ENCODE results near the gene C1orf50.
"Not testable (repeated sequence)": the region's sequence is repeated elsewhere in the genome, so short reads cannot be mapped to it uniquely, and the experiment has no call there.

The C1orf50 gene

DNA sequence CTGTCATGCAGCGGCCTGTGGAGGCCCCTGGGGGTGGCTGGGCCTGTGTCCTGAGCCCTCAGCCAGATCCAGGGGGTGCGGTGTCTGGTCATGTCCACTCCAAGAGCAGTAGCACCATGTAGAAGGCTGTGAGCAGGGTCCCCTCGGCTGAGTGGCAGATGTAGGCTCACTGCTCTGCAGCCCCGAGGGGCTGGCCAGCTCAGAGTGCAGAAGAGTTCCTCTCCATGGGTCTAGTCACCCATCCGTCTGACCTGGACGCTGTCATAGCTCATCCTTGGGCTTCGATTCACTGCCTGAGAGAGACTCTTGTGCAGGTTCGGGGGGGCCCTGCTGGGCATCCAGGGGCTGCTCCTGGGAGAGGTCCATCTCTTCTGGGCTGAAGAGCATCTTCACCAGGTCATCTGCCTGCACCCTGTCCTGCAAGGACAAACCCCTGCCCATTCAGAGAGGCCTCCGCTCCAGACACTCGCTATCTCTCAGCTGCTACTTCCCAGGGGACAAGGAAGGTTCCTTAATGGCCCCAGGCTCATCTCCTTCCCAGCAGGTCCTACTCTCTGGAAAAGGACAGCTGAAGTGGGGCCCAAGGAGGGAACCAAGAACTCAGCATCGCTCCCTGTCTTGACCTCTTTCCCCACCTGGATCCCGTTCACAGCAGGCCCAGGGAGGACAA lies 20.5 kb upstream of the C1orf50 start:
- ATAC-seq (no peak), DNase-seq (no peak)
- Mint-ChIP-seq H3K9me3 (no peaks in the 10 kb centered on the region), H3K36me3 (ENCODE audit: low read depth) (peaks cover 15% of the 10 kb centered on the region), H3K4me3 (no peak overlapping the region), H3K4me1 (no peaks in the 10 kb centered on the region), H3K27me3 (no peaks in the 10 kb centered on the region), H3K27ac (no peak overlapping the region)

DNA sequence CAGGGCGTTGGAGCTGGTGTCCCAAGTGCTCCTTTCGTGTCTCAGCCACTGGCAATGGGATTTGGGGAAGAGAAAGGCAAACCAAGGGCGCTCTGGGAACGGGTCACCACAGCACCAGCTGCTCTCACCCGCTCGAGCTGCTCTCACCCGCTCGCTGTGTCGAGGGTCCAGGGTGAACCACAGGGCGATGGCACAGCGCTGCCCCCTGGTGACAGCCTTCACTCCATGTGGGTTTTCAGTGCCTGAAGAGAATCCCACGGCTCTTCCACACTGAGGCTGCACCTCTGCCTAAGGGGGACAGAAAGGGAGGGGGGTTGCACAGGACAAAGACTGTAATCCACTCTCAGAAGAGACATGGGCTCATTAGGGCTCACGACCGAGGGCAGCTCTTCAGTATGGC lies 19.9 kb upstream of the C1orf50 start:
- Mint-ChIP-seq H3K27me3 (no peaks in the 10 kb centered on the region), H3K9me3 (no peaks in the 10 kb centered on the region), H3K36me3 (ENCODE audit: low read depth) (peaks cover 21% of the 10 kb centered on the region), H3K4me3 (no peak overlapping the region), H3K4me1 (no peaks in the 10 kb centered on the region), H3K27ac (no peak overlapping the region)
- peak; percentile 45 for DNase-seq
- ATAC-seq, result peak; percentile 30

DNA sequence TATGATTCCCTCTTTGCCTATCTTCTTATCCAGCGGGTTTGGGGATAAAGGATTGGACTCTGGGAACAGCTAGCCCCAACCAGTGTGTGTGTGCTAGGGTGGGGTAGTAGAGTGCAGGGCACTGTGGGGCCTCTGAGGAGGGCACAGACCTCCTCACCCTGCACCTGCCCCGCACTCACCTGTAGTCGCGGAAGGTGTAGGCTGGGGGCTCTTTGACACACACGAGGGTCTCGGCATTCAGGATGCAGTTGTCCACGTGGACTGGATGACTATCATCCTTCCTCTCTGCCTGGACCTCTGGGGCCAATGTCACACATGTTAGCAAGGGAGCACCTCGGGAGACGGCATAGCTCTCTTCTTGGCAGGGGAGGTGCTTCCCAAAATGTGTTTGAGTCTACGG lies 19.0 kb upstream of the C1orf50 start:
- no peak overlapping the region for H3K27ac Mint-ChIP-seq
- no peak overlapping the region for H3K4me3 Mint-ChIP-seq
- H3K4me1 Mint-ChIP-seq, result no peaks in the 10 kb centered on the region
- no peaks in the 10 kb centered on the region for H3K27me3 Mint-ChIP-seq
- DNase-seq (no peak), ATAC-seq (no peak)
- H3K9me3 Mint-ChIP-seq, result no peaks in the 10 kb centered on the region
- peaks cover 30% of the 10 kb centered on the region for H3K36me3 Mint-ChIP-seq (ENCODE audit: low read depth)

DNA sequence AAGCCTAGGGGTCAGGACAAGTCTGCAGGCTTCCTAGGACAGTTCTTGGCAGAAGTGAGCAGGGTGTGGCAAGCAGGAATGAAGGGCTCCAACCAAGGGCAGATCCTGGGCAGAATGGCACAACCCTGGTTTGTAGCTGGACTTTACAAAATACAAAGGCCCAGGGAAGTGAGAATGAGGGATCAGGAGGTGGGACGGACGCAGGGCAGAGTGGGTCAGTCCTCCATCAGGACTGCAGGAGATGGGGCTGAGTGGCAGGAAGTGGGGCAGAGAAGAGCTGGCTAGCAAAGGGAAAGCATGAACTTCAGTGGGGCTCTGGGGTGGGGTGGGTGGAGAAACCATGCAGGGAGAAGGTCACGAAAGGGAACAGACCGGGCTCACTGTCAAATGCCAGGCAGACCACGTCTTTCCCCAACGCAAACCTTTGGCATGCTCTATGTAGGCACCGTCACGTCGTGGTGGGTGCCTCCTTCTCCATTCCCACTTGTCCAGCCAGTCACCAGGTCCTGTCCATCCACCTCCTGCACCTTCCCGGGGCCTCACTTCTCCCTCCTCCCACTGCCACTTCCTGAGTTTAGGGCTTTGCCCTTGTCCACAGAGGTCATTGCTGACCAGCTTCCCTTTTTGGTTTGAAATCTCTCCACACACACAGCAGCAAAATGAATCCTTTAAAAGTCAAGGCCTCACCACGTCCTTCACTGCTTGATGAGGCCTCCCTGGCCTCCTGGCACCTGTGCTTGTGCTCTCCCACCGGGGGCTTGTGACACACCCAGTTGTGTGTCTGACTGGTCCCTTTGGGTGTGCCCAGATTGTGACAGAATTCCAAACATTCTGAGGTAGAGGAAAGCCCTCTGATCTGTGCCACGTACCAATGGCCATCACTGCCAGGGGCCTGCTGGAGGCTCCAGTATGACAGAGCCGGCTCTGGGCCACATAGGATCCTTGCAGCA lies 18.3 kb upstream of the C1orf50 start:
- Mint-ChIP-seq H3K4me3 (no peak overlapping the region), H3K27ac (no peak overlapping the region), H3K9me3 (no peaks in the 10 kb centered on the region), H3K4me1 (no peaks in the 10 kb centered on the region), H3K36me3 (ENCODE audit: low read depth) (peaks cover 33% of the 10 kb centered on the region), H3K27me3 (no peaks in the 10 kb centered on the region)
- no peak for DNase-seq
- no peak for ATAC-seq

DNA sequence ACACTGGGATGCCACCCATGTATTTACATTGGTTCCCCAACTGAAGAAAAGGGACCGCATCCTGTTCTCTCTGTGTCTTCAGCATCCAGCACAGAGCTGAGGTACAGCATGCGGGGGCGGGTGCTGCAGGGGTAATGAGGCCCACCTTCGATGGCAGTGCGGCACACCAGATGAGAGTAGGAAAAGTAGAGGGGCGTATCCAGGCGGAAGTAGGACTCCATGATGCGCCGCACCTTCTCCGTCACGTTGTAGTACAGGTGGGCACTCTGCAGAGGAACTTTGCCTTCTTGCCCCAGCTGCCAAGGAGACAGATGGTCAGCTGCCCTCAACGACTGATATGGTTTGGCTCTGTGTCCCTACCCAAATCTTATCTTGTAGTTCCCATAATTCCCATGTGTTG lies 17.0 kb upstream of the C1orf50 start:
- DNase-seq, result no peak
- no peak overlapping the region for H3K27ac Mint-ChIP-seq
- ATAC-seq, result no peak
- H3K36me3 Mint-ChIP-seq (ENCODE audit: low read depth), result peaks cover 42% of the 10 kb centered on the region
- no peaks in the 10 kb centered on the region for H3K9me3 Mint-ChIP-seq
- no peaks in the 10 kb centered on the region for H3K27me3 Mint-ChIP-seq
- no peak overlapping the region for H3K4me3 Mint-ChIP-seq
- no peaks in the 10 kb centered on the region for H3K4me1 Mint-ChIP-seq

DNA sequence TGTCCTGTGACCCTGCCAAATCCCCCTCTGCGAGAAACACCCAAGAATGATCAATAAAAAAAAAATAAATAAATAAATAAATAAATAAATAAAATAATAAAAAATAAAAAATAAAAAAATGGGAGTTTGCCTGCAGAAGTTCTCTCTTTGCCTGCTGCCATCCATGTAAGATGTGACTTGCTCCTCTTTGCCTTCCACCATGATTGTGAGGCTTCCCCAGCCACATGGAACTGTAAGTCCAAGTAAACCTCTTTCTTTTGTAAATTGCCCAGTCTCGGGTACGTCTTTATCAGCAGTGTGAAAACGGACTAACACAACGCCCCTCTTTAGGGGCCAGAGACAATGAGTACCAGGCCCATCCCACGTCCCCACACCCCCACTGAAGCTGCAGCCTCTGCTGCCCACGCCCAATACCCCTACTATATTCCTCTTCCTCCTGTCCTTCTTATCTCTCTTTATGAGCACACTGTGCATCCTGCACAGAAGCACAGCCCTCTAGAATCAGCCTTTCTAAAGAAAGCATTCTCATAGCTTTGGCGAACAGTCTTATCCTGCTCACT lies 15.5 kb upstream of the C1orf50 start:
- H3K9me3 Mint-ChIP-seq, H3K4me3 Mint-ChIP-seq, ATAC-seq, DNase-seq, H3K27me3 Mint-ChIP-seq, H3K4me1 Mint-ChIP-seq, H3K27ac Mint-ChIP-seq: not testable (repeated sequence)
- H3K36me3 Mint-ChIP-seq (ENCODE audit: low read depth), result peaks cover 52% of the 10 kb centered on the region

DNA sequence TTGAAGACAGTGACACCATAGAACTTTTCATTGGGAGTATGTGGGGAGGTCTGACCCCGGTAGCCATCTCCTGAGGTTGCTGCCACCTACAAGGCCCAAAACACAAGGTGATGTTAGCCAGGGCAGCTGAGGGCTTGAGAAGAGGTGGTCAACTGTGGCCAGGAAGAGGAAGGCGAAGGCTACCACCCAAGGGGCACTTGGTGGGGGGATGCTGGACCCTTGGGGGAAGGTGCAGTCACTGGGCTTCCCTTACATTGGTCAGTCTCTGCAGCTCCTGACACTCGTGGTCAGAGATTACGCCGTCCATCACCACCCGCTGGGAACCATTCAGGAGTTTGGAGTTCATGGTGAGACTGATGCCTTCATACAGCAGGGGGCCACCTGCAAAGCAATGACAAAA lies 14.8 kb upstream of the C1orf50 start:
- ATAC-seq, result no peak
- peaks cover 57% of the 10 kb centered on the region for H3K36me3 Mint-ChIP-seq (ENCODE audit: low read depth)
- no peak overlapping the region for H3K4me3 Mint-ChIP-seq
- no peak for DNase-seq
- H3K27ac Mint-ChIP-seq, result no peak overlapping the region
- H3K9me3 Mint-ChIP-seq, result no peaks in the 10 kb centered on the region
- no peaks in the 10 kb centered on the region for H3K4me1 Mint-ChIP-seq
- H3K27me3 Mint-ChIP-seq, result no peaks in the 10 kb centered on the region

DNA sequence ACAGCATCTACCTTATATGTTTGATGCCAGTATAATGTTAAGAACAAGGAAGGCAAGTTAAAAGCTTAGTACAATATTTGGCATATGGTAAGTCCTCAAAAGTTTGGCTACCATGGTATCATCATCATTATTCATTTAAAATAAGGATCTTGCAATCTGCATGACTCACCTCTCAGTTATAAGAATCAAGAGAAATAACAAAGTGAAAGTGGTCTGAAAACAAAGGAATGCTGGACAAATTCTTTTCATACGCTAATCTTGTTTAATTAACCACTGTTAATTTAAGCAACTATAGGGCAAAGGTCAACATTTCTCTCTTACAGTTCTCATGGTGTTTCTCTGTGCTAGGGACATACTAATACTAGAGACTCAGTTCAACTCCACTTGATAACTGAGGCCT lies 14.0 kb upstream of the C1orf50 start:
- Mint-ChIP-seq H3K4me3 (no peak overlapping the region), H3K9me3 (no peaks in the 10 kb centered on the region), H3K4me1 (no peaks in the 10 kb centered on the region), H3K27me3 (no peaks in the 10 kb centered on the region), H3K36me3 (ENCODE audit: low read depth) (peaks cover 57% of the 10 kb centered on the region), H3K27ac (no peak overlapping the region)
- ATAC-seq (no peak), DNase-seq (no peak)

DNA sequence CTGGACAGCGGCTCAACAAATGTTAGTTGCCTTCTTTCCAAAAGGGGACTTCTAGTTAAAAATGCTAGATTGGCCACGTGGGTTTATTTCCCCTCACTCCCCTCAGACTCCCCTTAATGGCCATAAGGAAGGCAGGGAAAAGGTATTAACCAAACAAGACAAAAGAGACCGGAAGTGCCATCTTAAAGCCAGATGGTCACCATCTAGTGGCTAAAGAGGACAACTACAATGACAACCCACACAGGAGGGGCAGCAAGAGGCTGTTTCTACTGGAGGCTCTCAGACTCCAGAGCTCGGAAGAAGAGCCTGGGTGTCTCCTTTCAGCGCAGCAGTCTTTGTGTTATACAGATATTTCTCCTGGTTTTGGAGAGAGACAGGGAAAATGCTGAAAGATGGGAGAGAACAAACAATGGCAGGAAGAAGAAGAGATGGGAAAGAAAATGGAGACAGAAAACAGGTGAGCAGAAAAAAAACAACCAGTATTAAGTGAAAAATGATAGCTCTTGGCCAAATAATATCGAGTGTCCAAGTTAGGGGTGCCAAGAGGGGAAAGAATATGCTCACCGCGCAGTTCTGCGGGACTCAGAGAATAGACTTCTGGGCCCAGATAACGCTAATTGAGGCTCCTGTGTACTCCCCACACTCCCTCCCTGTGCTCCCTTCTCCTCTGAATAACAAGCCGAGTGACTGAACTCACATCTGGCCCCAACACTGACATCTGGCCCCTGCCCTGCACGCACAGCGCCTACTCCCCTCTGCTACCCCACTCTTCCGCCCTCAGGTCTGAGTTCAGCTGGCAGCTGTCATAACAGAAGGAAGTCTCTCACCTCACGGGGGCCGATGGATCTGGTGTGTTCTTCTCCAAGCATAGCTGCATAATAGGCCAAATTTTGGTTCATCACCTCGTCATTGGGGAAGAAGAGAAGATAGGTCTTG lies 9.8 kb upstream of the C1orf50 start:
- H3K27ac Mint-ChIP-seq, result no peak overlapping the region
- H3K9me3 Mint-ChIP-seq, result no peaks in the 10 kb centered on the region
- no peaks in the 10 kb centered on the region for H3K27me3 Mint-ChIP-seq
- H3K4me1 Mint-ChIP-seq, result peaks cover under 1% of the 10 kb centered on the region
- DNase-seq (no peak), ATAC-seq (peak; percentile 56)
- peaks cover 40% of the 10 kb centered on the region for H3K36me3 Mint-ChIP-seq (ENCODE audit: low read depth)
- no peak overlapping the region for H3K4me3 Mint-ChIP-seq

DNA sequence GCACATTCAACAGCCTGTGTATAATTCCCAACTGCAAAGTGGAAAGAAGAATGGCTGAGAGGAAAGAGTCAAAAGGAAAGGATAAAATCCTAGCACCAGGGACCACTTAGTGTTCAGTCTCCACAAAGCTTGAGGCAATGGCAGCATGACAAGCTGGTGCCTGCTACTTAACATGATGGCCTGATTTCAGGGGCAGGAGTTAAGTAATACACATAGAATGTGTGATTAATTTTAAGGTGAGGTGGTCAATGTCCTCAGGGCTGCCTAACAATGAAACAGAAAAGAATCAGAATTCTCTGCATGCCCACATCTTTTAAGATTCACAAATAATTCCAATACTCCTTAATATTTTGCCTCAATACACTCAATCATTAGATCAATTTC lies 9.2 kb upstream of the C1orf50 start:
- no peak overlapping the region for H3K27ac Mint-ChIP-seq

DNA sequence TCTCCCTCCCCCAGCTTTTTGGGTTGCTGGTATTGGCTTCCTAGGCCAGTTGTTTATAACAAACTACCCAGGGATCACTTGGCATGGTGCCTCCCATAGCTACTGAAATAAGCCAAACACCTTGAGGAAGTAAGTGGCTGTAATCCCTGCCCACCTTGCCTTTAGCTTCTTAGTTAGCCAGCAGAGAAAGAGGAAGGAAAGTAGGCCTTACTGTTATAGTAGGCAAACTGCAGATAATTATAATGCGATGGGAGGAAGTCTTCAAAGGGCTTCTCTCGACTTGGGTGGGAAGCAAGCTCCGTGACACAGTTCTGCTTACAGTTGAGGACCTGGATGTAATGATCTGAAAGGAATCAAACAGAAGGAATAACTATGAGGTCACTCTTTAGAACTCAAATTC lies 8.4 kb upstream of the C1orf50 start:
- H3K27me3 Mint-ChIP-seq, result no peaks in the 10 kb centered on the region
- peaks cover 28% of the 10 kb centered on the region for H3K36me3 Mint-ChIP-seq (ENCODE audit: low read depth)
- no peak for DNase-seq
- no peaks in the 10 kb centered on the region for H3K9me3 Mint-ChIP-seq
- H3K27ac Mint-ChIP-seq, result no peak overlapping the region
- ATAC-seq, result no peak
- H3K4me3 Mint-ChIP-seq, result no peak overlapping the region
- peaks cover 7% of the 10 kb centered on the region for H3K4me1 Mint-ChIP-seq

More for the DNA sequence above, 9.2 kb upstream of the C1orf50 start:
- ATAC-seq (no peak), DNase-seq (no peak)
- Mint-ChIP-seq H3K9me3 (no peaks in the 10 kb centered on the region), H3K27me3 (no peaks in the 10 kb centered on the region), H3K36me3 (ENCODE audit: low read depth) (peaks cover 33% of the 10 kb centered on the region), H3K4me3 (no peak overlapping the region), H3K4me1 (peaks cover 4% of the 10 kb centered on the region)

DNA sequence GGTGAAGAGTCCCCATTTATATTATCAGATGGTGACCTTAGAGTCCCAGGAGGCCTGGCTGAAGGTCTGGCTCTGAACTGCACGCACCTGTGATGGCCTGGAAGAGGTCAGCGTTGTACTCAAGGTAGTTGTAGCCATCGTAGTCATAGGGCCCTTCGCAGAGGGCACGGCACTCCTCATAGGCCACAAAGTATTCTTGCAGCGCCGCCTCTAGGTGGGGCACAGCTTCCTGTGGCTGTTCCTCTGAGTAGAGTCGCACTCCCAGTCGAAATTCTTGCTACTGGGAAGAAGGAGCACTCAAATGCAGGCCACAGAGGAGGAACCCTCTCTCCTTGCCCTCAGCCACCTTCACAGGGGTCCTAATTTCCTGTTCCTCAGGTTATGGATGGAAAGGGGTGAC lies 7.9 kb upstream of the C1orf50 start:
- Mint-ChIP-seq H3K4me3 (no peak overlapping the region), H3K9me3 (no peaks in the 10 kb centered on the region), H3K36me3 (ENCODE audit: low read depth) (peaks cover 24% of the 10 kb centered on the region), H3K27me3 (no peaks in the 10 kb centered on the region), H3K4me1 (peaks cover 7% of the 10 kb centered on the region), H3K27ac (no peak overlapping the region)
- ATAC-seq (no peak), DNase-seq (no peak)

DNA sequence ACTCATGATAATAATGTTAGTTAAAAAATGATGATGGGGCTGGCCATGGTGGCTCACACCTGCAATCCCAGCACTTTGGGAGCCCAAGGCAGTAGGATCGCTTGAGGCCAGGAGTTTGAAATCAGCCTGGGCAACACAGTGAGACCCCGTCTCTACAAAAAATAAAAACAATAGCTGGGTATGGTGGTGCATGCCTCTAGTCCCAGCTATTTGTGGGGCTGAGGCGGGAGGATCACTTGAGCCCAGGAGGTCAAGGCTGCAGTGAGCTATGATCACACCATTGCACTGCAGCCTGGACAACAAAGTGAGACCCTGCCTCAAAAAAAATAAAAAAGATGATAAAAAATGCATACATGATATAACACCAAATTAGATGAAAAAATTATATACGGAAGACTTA lies 5.5 kb upstream of the C1orf50 start:
- peaks cover 10% of the 10 kb centered on the region for H3K36me3 Mint-ChIP-seq (ENCODE audit: low read depth)

DNA sequence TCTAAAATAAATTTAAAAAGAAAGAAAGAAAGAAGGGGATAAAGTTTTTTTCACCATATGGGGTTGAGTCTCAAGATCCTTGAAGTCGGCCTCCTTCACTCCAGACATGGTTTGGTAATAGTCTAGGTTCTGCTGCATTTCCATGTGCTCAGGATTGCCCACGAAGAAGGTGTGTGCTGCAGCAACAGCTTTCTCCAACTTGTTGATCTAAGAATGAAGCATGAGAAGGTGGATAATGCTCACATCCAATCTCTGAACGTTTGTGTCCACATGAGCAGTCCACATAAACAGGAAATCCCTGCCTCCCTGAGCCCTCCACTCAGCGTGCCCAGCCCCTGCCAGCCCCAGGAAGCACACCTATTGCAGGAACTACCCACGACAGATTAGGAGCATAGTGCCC lies 4.8 kb upstream of the C1orf50 start:
- no peak for DNase-seq
- Mint-ChIP-seq H3K4me1 (peaks cover 7% of the 10 kb centered on the region), H3K27me3 (no peaks in the 10 kb centered on the region), H3K9me3 (no peaks in the 10 kb centered on the region), H3K27ac (no peak overlapping the region), H3K36me3 (ENCODE audit: low read depth) (peaks cover 4% of the 10 kb centered on the region), H3K4me3 (no peak overlapping the region)
- no peak for ATAC-seq

More for the DNA sequence above, 5.5 kb upstream of the C1orf50 start:
- no peaks in the 10 kb centered on the region for H3K27me3 Mint-ChIP-seq
- peaks cover 7% of the 10 kb centered on the region for H3K4me1 Mint-ChIP-seq
- H3K27ac Mint-ChIP-seq, result no peak overlapping the region
- no peaks in the 10 kb centered on the region for H3K9me3 Mint-ChIP-seq
- no peak for DNase-seq
- no peak overlapping the region for H3K4me3 Mint-ChIP-seq
- no peak for ATAC-seq
